GM12878 (cell line): Measurements from ENCODE around the gene PSMB5. TPM values are rescaled to one million over a fixed set of nuclear protein-coding genes. Genes with fewer than 3 reads are reported as not detected.

Experiments used
- BACH1 ChIP-seq: fragments of 450-650 bp; IDR thresholded peaks from 2 replicates; pipeline ENCODE4 v1.6.1; 2017; ENCODE audit warnings: mild to moderate bottlenecking, borderline replicate concordance
- BCL11A ChIP-seq: IDR thresholded peaks from 2 replicates; pipeline ENCODE4 v1.6.1; 2011; ENCODE audit warnings: low read depth, low read length
- BHLHE40 ChIP-seq, 2 experiments: fragments of 450-650 bp in 1 of 2; IDR thresholded peaks; 2 replicates each; pipeline ENCODE4 v1.6.1; 2011 to 2017; ENCODE audit warnings: low read depth in 2 of 2, borderline replicate concordance in 1 of 2, improper control_type of control experiment in 1 of 2, low read length in 1 of 2, mild to moderate bottlenecking in 1 of 2
- CHD1 ChIP-seq: IDR thresholded peaks from 2 replicates; pipeline ENCODE4 v1.6.1; 2012; ENCODE audit warnings: low read depth, low read length, improper control_type of control experiment
- CHD4 ChIP-seq: fragments of 200-600 bp; sonication (generic); IDR thresholded peaks from 2 replicates; pipeline ENCODE4 v1.6.1; 2016; ENCODE audit warnings: mild to moderate bottlenecking
- CREB1 ChIP-seq: IDR thresholded peaks from 2 replicates; pipeline ENCODE4 v1.6.1; 2012; ENCODE audit warnings: low read depth, mild to moderate bottlenecking, inconsistent platforms
- CREM ChIP-seq: IDR thresholded peaks from 2 replicates; pipeline ENCODE4 v1.6.1; 2014; ENCODE audit warnings: antibody characterized with exemption, low read depth
- DPF2 ChIP-seq: fragments of 450-650 bp; IDR thresholded peaks from 2 replicates; pipeline ENCODE4 v1.6.1; 2017; ENCODE audit warnings: mild to moderate bottlenecking
- HCFC1 ChIP-seq: fragments of 150-350 bp; IDR thresholded peaks from 2 replicates; pipeline ENCODE4 v1.6.1; 2014; ENCODE audit warnings: low read length
- HDAC6 ChIP-seq: fragments of 200-600 bp; sonication (generic); IDR thresholded peaks from one replicate; pipeline ENCODE4 v1.8.0; 2017; ENCODE audit warnings: antibody characterized with exemption; ENCODE audit not compliant: unreplicated experiment
- LARP7 ChIP-seq: fragments of 450-650 bp; IDR thresholded peaks from 2 replicates; pipeline ENCODE4 v1.6.1; 2017; ENCODE audit warnings: mild to moderate bottlenecking
- NFYB ChIP-seq: IDR thresholded peaks from 2 replicates; pipeline ENCODE4 v1.6.1; 2011; ENCODE audit warnings: low read depth, mild to moderate bottlenecking, low read length, improper control_type of control experiment, moderate library complexity; ENCODE audit not compliant: insufficient read depth
- NR2C2 ChIP-seq: IDR thresholded peaks from 2 replicates; pipeline ENCODE4 v1.6.1; 2011; ENCODE audit warnings: borderline replicate concordance, low read depth; ENCODE audit not compliant: control insufficient read depth, insufficient read length
- NR2F1 ChIP-seq: fragments of 450-650 bp; conservative IDR thresholded peaks from 2 replicates; pipeline ENCODE4 v1.6.1; 2017; ENCODE audit warnings: mild to moderate bottlenecking
- TARDBP ChIP-seq: IDR thresholded peaks from 2 replicates; pipeline ENCODE4 v1.6.1; 2016; ENCODE audit warnings: borderline replicate concordance
- TBL1XR1 ChIP-seq: IDR thresholded peaks from 2 replicates; pipeline ENCODE4 v1.6.1; 2012; ENCODE audit warnings: low read depth, low read length, improper control_type of control experiment
- YY1 ChIP-seq: IDR thresholded peaks from 2 replicates; pipeline ENCODE4 v1.6.1; 2011; ENCODE audit warnings: low read depth, mild to moderate bottlenecking, low read length
- polyA plus RNA-seq, 11 experiments: library from polyadenylated mRNA; depleted of rRNA in 4 of 11; unstranded in 6 of 11; stranded (reverse) in 5 of 11; fragments of >200 nt; fragmentation: Nextera tagmentation in 4 of 11; fragmentation: Illumina TruSeq in 1 of 11; extraction: Ambion mirVana in 4 of 11; extraction: Trizol in 1 of 11; gene quantifications; 1 replicate in 1 of 11; 2 replicates in 10 of 11; pipeline versions ENCODE4 v1.2.1 to v1.2.3, GENCODE V29; 2011 to 2016; ENCODE audit warnings: inconsistent platforms in 2 of 11, missing spikeins in 2 of 11, low read depth in 1 of 11
- total RNA-seq, 4 experiments: library from RNA; depleted of rRNA in 3 of 4; stranded (reverse); fragments of >200 nt in 3 of 4; fragmentation: Illumina TruSeq in 1 of 4; extraction: Trizol in 1 of 4; gene quantifications; 2 replicates each; pipeline versions ENCODE4 v1.2.1 to v1.2.3, GENCODE V29; 2013 to 2021
- TF ChIP-seq, protein P1 (sequence below): fragments of 150-350 bp; IDR thresholded peaks from 2 replicates; pipeline ENCODE4 v1.6.1; 2016; ENCODE audit warnings: low read depth, low read length
- TF ChIP-seq, protein P2 (sequence below): IDR thresholded peaks from 2 replicates; pipeline ENCODE4 v1.6.1; 2011; ENCODE audit warnings: mild to moderate bottlenecking, low read depth, low read length, moderate library complexity; ENCODE audit not compliant: insufficient replicate concordance
- TF ChIP-seq, protein P3 (sequence below): IDR thresholded peaks from 2 replicates; pipeline ENCODE4 v1.6.1; 2012; ENCODE audit warnings: low read length, inconsistent platforms
- TF ChIP-seq, protein P4 (sequence below): fragments of 450-650 bp; formaldehyde crosslinking; IDR thresholded peaks from 2 replicates; pipeline ENCODE4 v1.4.0; 2020; ENCODE audit warnings: mild to moderate bottlenecking, moderate library complexity

The PSMB5 gene
- total and polyA plus RNA-seq, 10 of the 15 experiments (the other 5 are each of a cell fraction or from before 2014, with no cell fraction given), result 84.5 to 802 (median 144) TPM

DNA sequence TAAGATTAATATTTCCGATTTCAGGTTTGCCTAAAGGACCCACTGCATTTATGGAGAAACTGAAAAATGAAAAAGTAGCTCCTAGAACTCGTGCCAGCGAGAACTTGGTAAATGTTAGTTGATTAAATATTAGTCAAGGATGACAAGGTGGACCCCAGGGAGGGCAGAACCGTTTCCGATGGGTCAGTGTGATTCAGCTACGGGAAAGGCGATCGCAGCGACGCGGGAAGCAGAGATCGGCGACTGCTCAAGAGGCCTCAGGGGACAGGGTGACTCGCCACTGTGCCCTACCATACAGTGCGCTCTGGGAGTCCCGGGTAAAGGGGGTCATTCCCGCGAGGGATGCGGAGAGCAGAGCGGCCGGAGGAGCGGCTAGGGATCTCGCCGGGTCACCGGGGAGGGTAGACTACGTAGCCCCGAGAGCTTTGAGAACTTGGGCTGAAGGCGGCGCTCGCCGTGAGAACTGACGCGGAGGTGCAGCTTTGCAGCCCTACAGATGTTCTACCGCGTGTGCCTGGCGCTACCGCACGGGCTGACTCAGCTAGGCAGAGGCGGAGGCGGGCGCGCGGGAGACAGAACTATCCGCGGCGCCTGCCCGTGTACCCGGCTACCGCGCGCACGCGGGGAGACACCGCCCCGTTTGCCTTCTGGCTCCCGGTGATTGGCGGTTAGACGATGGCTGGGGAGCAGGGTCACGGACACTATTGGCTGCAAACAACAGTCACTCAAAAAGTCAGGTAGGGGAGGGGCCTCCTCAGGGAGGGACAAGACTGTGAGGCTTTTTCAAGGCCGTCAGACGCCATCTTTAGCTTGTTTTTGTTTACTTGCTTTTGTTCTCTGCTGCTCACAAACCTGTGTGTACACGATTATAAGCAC is 27.9 kb downstream of the PSMB5 start (continued):
- TF ChIP-seq, protein P1, sequence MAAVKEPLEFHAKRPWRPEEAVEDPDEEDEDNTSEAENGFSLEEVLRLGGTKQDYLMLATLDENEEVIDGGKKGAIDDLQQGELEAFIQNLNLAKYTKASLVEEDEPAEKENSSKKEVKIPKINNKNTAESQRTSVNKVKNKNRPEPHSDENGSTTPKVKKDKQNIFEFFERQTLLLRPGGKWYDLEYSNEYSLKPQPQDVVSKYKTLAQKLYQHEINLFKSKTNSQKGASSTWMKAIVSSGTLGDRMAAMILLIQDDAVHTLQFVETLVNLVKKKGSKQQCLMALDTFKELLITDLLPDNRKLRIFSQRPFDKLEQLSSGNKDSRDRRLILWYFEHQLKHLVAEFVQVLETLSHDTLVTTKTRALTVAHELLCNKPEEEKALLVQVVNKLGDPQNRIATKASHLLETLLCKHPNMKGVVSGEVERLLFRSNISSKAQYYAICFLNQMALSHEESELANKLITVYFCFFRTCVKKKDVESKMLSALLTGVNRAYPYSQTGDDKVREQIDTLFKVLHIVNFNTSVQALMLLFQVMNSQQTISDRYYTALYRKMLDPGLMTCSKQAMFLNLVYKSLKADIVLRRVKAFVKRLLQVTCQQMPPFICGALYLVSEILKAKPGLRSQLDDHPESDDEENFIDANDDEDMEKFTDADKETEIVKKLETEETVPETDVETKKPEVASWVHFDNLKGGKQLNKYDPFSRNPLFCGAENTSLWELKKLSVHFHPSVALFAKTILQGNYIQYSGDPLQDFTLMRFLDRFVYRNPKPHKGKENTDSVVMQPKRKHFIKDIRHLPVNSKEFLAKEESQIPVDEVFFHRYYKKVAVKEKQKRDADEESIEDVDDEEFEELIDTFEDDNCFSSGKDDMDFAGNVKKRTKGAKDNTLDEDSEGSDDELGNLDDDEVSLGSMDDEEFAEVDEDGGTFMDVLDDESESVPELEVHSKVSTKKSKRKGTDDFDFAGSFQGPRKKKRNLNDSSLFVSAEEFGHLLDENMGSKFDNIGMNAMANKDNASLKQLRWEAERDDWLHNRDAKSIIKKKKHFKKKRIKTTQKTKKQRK, result no peak
- TF ChIP-seq CREM (0 out of 2 replicates have a peak, but pooled peaks have one; percentile 43), BCL11A (no peak), NFYB (peak; percentile 94), BACH1 (peak; percentile 92), HCFC1 (peak; percentile 33; the same call in 1 of the 2 replicates), YY1 (peak; percentile 95), CHD4 (no peak), CREB1 (peak; percentile 68; the same call in 1 of the 2 replicates), HDAC6 (no peak), CHD1 (no peak), DPF2 (peak; percentile 96), TBL1XR1 (no peak; the same call in 1 of the 2 replicates), NR2C2 (no peak), LARP7 (peak; percentile 69), BHLHE40 (IDR thresholded peaks at IDR 0.05; ENCODE audit: borderline replicate concordance in 1 of 2, low read depth in 2 of 2, low read length in 1 of 2) (peak; percentile 84 to 95; a peak in 3 of 4 replicates), NR2F1 (peak; percentile 79), TARDBP (peak; percentile 44; the same call in 1 of the 2 replicates)
- TF ChIP-seq, protein P2, sequence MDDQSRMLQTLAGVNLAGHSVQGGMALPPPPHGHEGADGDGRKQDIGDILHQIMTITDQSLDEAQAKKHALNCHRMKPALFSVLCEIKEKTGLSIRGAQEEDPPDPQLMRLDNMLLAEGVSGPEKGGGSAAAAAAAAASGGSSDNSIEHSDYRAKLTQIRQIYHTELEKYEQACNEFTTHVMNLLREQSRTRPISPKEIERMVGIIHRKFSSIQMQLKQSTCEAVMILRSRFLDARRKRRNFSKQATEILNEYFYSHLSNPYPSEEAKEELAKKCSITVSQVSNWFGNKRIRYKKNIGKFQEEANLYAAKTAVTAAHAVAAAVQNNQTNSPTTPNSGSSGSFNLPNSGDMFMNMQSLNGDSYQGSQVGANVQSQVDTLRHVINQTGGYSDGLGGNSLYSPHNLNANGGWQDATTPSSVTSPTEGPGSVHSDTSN, result peak; percentile 96
- TF ChIP-seq, protein P3, sequence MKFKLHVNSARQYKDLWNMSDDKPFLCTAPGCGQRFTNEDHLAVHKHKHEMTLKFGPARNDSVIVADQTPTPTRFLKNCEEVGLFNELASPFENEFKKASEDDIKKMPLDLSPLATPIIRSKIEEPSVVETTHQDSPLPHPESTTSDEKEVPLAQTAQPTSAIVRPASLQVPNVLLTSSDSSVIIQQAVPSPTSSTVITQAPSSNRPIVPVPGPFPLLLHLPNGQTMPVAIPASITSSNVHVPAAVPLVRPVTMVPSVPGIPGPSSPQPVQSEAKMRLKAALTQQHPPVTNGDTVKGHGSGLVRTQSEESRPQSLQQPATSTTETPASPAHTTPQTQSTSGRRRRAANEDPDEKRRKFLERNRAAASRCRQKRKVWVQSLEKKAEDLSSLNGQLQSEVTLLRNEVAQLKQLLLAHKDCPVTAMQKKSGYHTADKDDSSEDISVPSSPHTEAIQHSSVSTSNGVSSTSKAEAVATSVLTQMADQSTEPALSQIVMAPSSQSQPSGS, result no peak
- TF ChIP-seq, protein P4, sequence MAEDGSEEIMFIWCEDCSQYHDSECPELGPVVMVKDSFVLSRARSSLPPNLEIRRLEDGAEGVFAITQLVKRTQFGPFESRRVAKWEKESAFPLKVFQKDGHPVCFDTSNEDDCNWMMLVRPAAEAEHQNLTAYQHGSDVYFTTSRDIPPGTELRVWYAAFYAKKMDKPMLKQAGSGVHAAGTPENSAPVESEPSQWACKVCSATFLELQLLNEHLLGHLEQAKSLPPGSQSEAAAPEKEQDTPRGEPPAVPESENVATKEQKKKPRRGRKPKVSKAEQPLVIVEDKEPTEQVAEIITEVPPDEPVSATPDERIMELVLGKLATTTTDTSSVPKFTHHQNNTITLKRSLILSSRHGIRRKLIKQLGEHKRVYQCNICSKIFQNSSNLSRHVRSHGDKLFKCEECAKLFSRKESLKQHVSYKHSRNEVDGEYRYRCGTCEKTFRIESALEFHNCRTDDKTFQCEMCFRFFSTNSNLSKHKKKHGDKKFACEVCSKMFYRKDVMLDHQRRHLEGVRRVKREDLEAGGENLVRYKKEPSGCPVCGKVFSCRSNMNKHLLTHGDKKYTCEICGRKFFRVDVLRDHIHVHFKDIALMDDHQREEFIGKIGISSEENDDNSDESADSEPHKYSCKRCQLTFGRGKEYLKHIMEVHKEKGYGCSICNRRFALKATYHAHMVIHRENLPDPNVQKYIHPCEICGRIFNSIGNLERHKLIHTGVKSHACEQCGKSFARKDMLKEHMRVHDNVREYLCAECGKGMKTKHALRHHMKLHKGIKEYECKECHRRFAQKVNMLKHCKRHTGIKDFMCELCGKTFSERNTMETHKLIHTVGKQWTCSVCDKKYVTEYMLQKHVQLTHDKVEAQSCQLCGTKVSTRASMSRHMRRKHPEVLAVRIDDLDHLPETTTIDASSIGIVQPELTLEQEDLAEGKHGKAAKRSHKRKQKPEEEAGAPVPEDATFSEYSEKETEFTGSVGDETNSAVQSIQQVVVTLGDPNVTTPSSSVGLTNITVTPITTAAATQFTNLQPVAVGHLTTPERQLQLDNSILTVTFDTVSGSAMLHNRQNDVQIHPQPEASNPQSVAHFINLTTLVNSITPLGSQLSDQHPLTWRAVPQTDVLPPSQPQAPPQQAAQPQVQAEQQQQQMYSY (CRISPR knock-in tag), result no peak
